ENCODE results near the gene TAGAP. TPM values are rescaled to one million over a fixed set of nuclear protein-coding genes. Genes with fewer than 3 reads are reported as not detected.

The TAGAP gene
- total and polyA plus RNA-seq, 9 of the 15 experiments (the other 6 are each of a cell fraction or from before 2014, with no cell fraction given) = 0.07 TPM; not detected in 8

GRCh38 chr6:158999666-159000403 lies 45.0 kb downstream of the TAGAP start, which contains the start of gene RSPH3 (continued):
- TF ChIP-seq, protein P1, sequence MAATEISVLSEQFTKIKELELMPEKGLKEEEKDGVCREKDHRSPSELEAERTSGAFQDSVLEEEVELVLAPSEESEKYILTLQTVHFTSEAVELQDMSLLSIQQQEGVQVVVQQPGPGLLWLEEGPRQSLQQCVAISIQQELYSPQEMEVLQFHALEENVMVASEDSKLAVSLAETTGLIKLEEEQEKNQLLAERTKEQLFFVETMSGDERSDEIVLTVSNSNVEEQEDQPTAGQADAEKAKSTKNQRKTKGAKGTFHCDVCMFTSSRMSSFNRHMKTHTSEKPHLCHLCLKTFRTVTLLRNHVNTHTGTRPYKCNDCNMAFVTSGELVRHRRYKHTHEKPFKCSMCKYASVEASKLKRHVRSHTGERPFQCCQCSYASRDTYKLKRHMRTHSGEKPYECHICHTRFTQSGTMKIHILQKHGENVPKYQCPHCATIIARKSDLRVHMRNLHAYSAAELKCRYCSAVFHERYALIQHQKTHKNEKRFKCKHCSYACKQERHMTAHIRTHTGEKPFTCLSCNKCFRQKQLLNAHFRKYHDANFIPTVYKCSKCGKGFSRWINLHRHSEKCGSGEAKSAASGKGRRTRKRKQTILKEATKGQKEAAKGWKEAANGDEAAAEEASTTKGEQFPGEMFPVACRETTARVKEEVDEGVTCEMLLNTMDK (IDR thresholded peaks at IDR 0.05; ENCODE audit: borderline replicate concordance, insufficient read depth, low read depth, low read length, poor library complexity, severe bottlenecking) = no peak
- TF ChIP-seq VEZF1 (CRISPR knock-in tag; IDR thresholded peaks at IDR 0.05) (peak; percentile 64), POLR2AphosphoS5 (IDR thresholded peaks at IDR 0.05; ENCODE audit: control insufficient read depth, insufficient read depth, low read depth, low read length) (peak; percentile 86; the same call in 1 of the 2 replicates), SNRNP70 (optimal IDR thresholded peaks at IDR 0.05; ENCODE audit: low read depth, low read length) (no peak), NUFIP1 (IDR thresholded peaks at IDR 0.05; ENCODE audit: partially characterized antibody) (no peak), SMAD4 (CRISPR knock-in tag; conservative IDR thresholded peaks at IDR 0.05) (peak; percentile 86), ZNF785 (CRISPR knock-in tag; IDR thresholded peaks at IDR 0.05) (no peak), ZNF354B (CRISPR knock-in tag; IDR thresholded peaks at IDR 0.05) (0 out of 2 replicates have a peak, but pooled peaks have one; percentile 34), RAD51 (IDR thresholded peaks at IDR 0.05; ENCODE audit: borderline replicate concordance, low read depth) (peak; percentile 10; the same call in 1 of the 2 replicates), DACH1 (IDR thresholded peaks at IDR 0.05; ENCODE audit: partially characterized antibody) (peak; percentile 65), NCOA1 (IDR thresholded peaks at IDR 0.05; ENCODE audit: low read depth) (peak; percentile 97), LEF1 (IDR thresholded peaks at IDR 0.05) (0 out of 2 replicates have a peak, but pooled peaks have one; percentile 23), FOXO4 (CRISPR knock-in tag; IDR thresholded peaks at IDR 0.05) (peak; percentile 82; the same call in 1 of the 2 replicates), SMAD3 (CRISPR knock-in tag; conservative IDR thresholded peaks at IDR 0.05) (peak; percentile 88; the same call in 1 of the 2 replicates), ZNF76 (CRISPR knock-in tag; IDR thresholded peaks at IDR 0.05; ENCODE audit: borderline replicate concordance) (peak; percentile 88), ZBTB7A (IDR thresholded peaks at IDR 0.05; ENCODE audit: borderline replicate concordance, control insufficient read depth, low read depth, low read length) (no peak; the same call in 1 of the 2 replicates)
- TF ChIP-seq, protein P2, sequence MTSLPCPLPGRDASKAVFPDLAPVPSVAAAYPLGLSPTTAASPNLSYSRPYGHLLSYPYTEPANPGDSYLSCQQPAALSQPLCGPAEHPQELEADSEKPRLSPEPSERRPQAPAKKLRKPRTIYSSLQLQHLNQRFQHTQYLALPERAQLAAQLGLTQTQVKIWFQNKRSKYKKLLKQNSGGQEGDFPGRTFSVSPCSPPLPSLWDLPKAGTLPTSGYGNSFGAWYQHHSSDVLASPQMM (CRISPR knock-in tag; IDR thresholded peaks at IDR 0.05) = no peak
- TF ChIP-seq, protein P3, sequence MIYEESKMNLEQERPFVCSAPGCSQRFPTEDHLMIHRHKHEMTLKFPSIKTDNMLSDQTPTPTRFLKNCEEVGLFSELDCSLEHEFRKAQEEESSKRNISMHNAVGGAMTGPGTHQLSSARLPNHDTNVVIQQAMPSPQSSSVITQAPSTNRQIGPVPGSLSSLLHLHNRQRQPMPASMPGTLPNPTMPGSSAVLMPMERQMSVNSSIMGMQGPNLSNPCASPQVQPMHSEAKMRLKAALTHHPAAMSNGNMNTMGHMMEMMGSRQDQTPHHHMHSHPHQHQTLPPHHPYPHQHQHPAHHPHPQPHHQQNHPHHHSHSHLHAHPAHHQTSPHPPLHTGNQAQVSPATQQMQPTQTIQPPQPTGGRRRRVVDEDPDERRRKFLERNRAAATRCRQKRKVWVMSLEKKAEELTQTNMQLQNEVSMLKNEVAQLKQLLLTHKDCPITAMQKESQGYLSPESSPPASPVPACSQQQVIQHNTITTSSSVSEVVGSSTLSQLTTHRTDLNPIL (CRISPR knock-in tag; IDR thresholded peaks at IDR 0.05) = no peak
